Inferior parietal cortex (tissue), 1 donor: ENCODE measurements around the gene RALGAPA2.

ENCODE experiments used
- DNase-seq: peaks from one replicate; pipeline ENCODE4 v3.0.0-alpha.2; 2016; ENCODE audit errors: extremely low spot score

RALGAPA2 gene

GRCh38 chr20:20466341-20466879, 246.0 kb downstream of the RALGAPA2 start:
- DNase-seq, result no peak

- no peak for DNase-seq
Measured at GRCh38 chr20:20465252-20465651, 247.2 kb downstream of the RALGAPA2 start.

GRCh38 chr20:20463933-20464374, 248.5 kb downstream of the RALGAPA2 start:
- peak; percentile 55 for DNase-seq

- DNase-seq, result no peak
Measured at GRCh38 chr20:20462185-20462584, 250.3 kb downstream of the RALGAPA2 start.

GRCh38 chr20:20461551-20461950, 250.9 kb downstream of the RALGAPA2 start:
- no peak for DNase-seq

GRCh38 chr20:20459726-20460125, 252.7 kb downstream of the RALGAPA2 start:
- DNase-seq, result no peak

- no peak for DNase-seq
Measured at GRCh38 chr20:20457392-20458126, 254.9 kb downstream of the RALGAPA2 start.

GRCh38 chr20:20456741-20457140, 255.7 kb downstream of the RALGAPA2 start:
- DNase-seq, result no peak

- no peak for DNase-seq
Measured at GRCh38 chr20:20455926-20456325, 256.5 kb downstream of the RALGAPA2 start.

- no peak for DNase-seq
Measured at GRCh38 chr20:20454850-20455627, 257.4 kb downstream of the RALGAPA2 start.

GRCh38 chr20:20454367-20454766, 258.1 kb downstream of the RALGAPA2 start:
- no peak for DNase-seq

- DNase-seq, result peak; percentile 87
Measured at GRCh38 chr20:20452254-20452676, 260.2 kb downstream of the RALGAPA2 start.

GRCh38 chr20:20450521-20450920, 261.9 kb downstream of the RALGAPA2 start:
- peak; percentile 57 for DNase-seq

- no peak for DNase-seq
Measured at GRCh38 chr20:20448881-20449280, 263.6 kb downstream of the RALGAPA2 start.

GRCh38 chr20:20447196-20447595, 265.2 kb downstream of the RALGAPA2 start:
- DNase-seq, result no peak

GRCh38 chr20:20446425-20447015, 265.9 kb downstream of the RALGAPA2 start:
- no peak for DNase-seq

GRCh38 chr20:20446001-20446400, 266.4 kb downstream of the RALGAPA2 start:
- no peak for DNase-seq

- DNase-seq, result no peak
Measured at GRCh38 chr20:20443504-20443903, 268.9 kb downstream of the RALGAPA2 start.

GRCh38 chr20:20442466-20442865, 270.0 kb downstream of the RALGAPA2 start:
- no peak for DNase-seq

- DNase-seq, result no peak
Measured at GRCh38 chr20:20440886-20441658, 271.4 kb downstream of the RALGAPA2 start.

GRCh38 chr20:20440481-20440880, 272.0 kb downstream of the RALGAPA2 start:
- no peak for DNase-seq
